GM23338 (cell line): ENCODE results near the gene CD163L1. TPM values are rescaled to one million over a fixed set of nuclear protein-coding genes. Genes with fewer than 3 reads are reported as not detected.

Experiments used
- ATAC-seq: fragments of 200-7000 bp; cut with Tn5 transposase; 3 replicates; pipeline ENCODE4 v1.9.1; 2020
- DNase-seq: peaks from one replicate; pipeline ENCODE4 v3.0.0-alpha.2; 2015; ENCODE audit warnings: low spot score
- H2AFZ ChIP-seq: fragments of 200-600 bp; sonication (generic); 2 replicates; pipeline ENCODE4 v1.8.0; 2016; ENCODE audit warnings: antibody characterized with exemption, mild to moderate bottlenecking, moderate library complexity
- H3F3A ChIP-seq: fragments of 200-600 bp; sonication (generic); replicated peaks from 2 replicates; pipeline ENCODE4 v1.8.0; 2017; ENCODE audit warnings: antibody characterized with exemption, mixed run types, low read depth
- H3K27ac ChIP-seq: fragments of 200-600 bp; sonication (generic); 2 replicates; pipeline ENCODE4 v1.6.1; 2016; ENCODE audit warnings: low read depth
- H3K27me3 ChIP-seq: fragments of 200-600 bp; sonication (generic); 2 replicates; pipeline ENCODE4 v1.8.0; 2016; ENCODE audit warnings: mild to moderate bottlenecking, mixed run types, moderate library complexity; ENCODE audit not compliant: insufficient read depth
- H3K36me3 ChIP-seq: fragments of 200-600 bp; sonication (generic); 2 replicates; pipeline ENCODE4 v1.8.0; 2016; ENCODE audit warnings: mild to moderate bottlenecking; ENCODE audit not compliant: insufficient read depth
- H3K4me1 ChIP-seq: fragments of 200-600 bp; sonication (generic); 2 replicates; pipeline ENCODE4 v1.8.0; 2016; ENCODE audit warnings: mild to moderate bottlenecking, moderate library complexity; ENCODE audit not compliant: insufficient read depth
- H3K4me2 ChIP-seq: fragments of 200-600 bp; sonication (generic); 2 replicates; pipeline ENCODE4 v1.7.1; 2017; ENCODE audit warnings: mixed run types
- H3K4me3 ChIP-seq: fragments of 200-600 bp; sonication (generic); 2 replicates; pipeline ENCODE4 v1.6.1; 2016; ENCODE audit warnings: mixed run types
- H3K79me2 ChIP-seq: fragments of 200-600 bp; sonication (generic); replicated peaks from 2 replicates; pipeline ENCODE4 v1.8.0; 2017; ENCODE audit warnings: mild to moderate bottlenecking; ENCODE audit not compliant: insufficient read depth
- H3K9me2 ChIP-seq: fragments of 200-600 bp; sonication (generic); 2 replicates; pipeline ENCODE4 v1.8.0; 2017; ENCODE audit not compliant: insufficient read depth
- H4K20me1 ChIP-seq: fragments of 200-600 bp; sonication (generic); replicated peaks from 2 replicates; pipeline ENCODE4 v1.8.0; 2017; ENCODE audit warnings: mild to moderate bottlenecking; ENCODE audit not compliant: insufficient read depth
- H3K27ac Mint-ChIP-seq: 2 replicates; pipeline ENCODE4 v1.8.0; 2020; ENCODE audit warnings: inconsistent platforms, mild to moderate bottlenecking, moderate library complexity, mixed read lengths
- H3K27me3 Mint-ChIP-seq: 3 replicates; pipeline ENCODE4 v1.8.0; 2022; ENCODE audit warnings: low read depth, mild to moderate bottlenecking, moderate library complexity, mixed read lengths, inconsistent platforms; ENCODE audit not compliant: insufficient read depth, poor library complexity
- H3K36me3 Mint-ChIP-seq: 3 replicates; pipeline ENCODE4 v1.8.0; 2021; ENCODE audit warnings: low read depth, mild to moderate bottlenecking, inconsistent platforms, moderate library complexity, mixed read lengths
- H3K4me1 Mint-ChIP-seq: 3 replicates; pipeline ENCODE4 v1.8.0; 2020; ENCODE audit warnings: mild to moderate bottlenecking, inconsistent platforms, mixed read lengths
- H3K4me3 Mint-ChIP-seq: 3 replicates; pipeline ENCODE4 v1.8.0; 2021; ENCODE audit warnings: moderate library complexity, mild to moderate bottlenecking, inconsistent platforms, mixed read lengths
- H3K9me3 Mint-ChIP-seq: 3 replicates; pipeline ENCODE4 v1.8.0; 2020; ENCODE audit warnings: moderate library complexity, mild to moderate bottlenecking, inconsistent platforms, mixed read lengths
- CREB1 ChIP-seq: fragments of 250-450 bp; sonication (Bioruptor Pico); IDR thresholded peaks from 2 replicates; pipeline ENCODE4 v1.5.0; 2020; ENCODE audit warnings: low read depth, mild to moderate bottlenecking, moderate library complexity
- CTCF ChIP-seq, 2 experiments: fragments of 200-600 bp in 1 of 2; sonication (generic) in 1 of 2; conservative IDR thresholded peaks; 2 replicates each; pipeline versions ENCODE4 v1.5.1 to v1.6.1; 2016 to 2017; ENCODE audit warnings: antibody characterized with exemption in 2 of 2, low read depth in 2 of 2, mild to moderate bottlenecking in 2 of 2, moderate library complexity in 1 of 2
- EZH2 ChIP-seq: fragments of 200-600 bp; sonication (generic); IDR thresholded peaks from one replicate; pipeline ENCODE4 v1.8.0; 2017; ENCODE audit warnings: antibody characterized with exemption, mild to moderate bottlenecking, low read depth; ENCODE audit not compliant: unreplicated experiment
- EZH2phosphoT487 ChIP-seq: fragments of 200-600 bp; sonication (generic); IDR thresholded peaks from one replicate; pipeline ENCODE4 v1.8.1; 2018; ENCODE audit warnings: antibody characterized with exemption; ENCODE audit not compliant: unreplicated experiment
- JUNB ChIP-seq: IDR thresholded peaks from one replicate; pipeline ENCODE4 v1.6.1; 2016; ENCODE audit warnings: antibody characterized with exemption; ENCODE audit not compliant: unreplicated experiment
- NANOG ChIP-seq: IDR thresholded peaks from 2 replicates; pipeline ENCODE4 v1.6.1; 2016; ENCODE audit warnings: antibody characterized with exemption, borderline replicate concordance
- POLR2AphosphoS5 ChIP-seq: IDR thresholded peaks from 2 replicates; pipeline ENCODE4 v1.6.1; 2016; ENCODE audit warnings: antibody characterized with exemption, low read depth
- STAT1 ChIP-seq: IDR thresholded peaks from one replicate; pipeline ENCODE4 v1.6.1; 2016; ENCODE audit warnings: antibody characterized with exemption; ENCODE audit not compliant: unreplicated experiment
- ZNF114 ChIP-seq: fragments of 250-450 bp; sonication (Bioruptor Pico); IDR thresholded peaks from 2 replicates; pipeline ENCODE4 v1.5.0; 2020; ENCODE audit warnings: mild to moderate bottlenecking, moderate library complexity
- ZNF331 ChIP-seq: fragments of 250-450 bp; sonication (Bioruptor Pico); IDR thresholded peaks from 2 replicates; pipeline ENCODE4 v1.5.0; 2020; ENCODE audit warnings: low read depth, mild to moderate bottlenecking, moderate library complexity
- ZNF462 ChIP-seq: fragments of 250-450 bp; sonication (Bioruptor Pico); IDR thresholded peaks from 2 replicates; pipeline ENCODE4 v1.5.0; 2020; ENCODE audit warnings: mild to moderate bottlenecking, moderate library complexity
- polyA plus RNA-seq: library from polyadenylated mRNA; unstranded; fragments of >200 nt; fragmentation: Nextera tagmentation; extraction: Ambion mirVana; gene quantifications from 2 replicates; pipeline ENCODE4 v1.2.1, GENCODE V29; 2016
- total RNA-seq: library from RNA; depleted of rRNA; stranded (reverse); fragments of >200 nt; shearing (Covaris generic); gene quantifications from 2 replicates; pipeline ENCODE4 v1.2.3, GENCODE V29; 2014
- TF ChIP-seq, protein P1 (sequence below): IDR thresholded peaks from one replicate; pipeline ENCODE4 v1.6.1; 2018; ENCODE audit warnings: antibody characterized with exemption; ENCODE audit not compliant: unreplicated experiment
- TF ChIP-seq, protein P2 (sequence below): IDR thresholded peaks from 2 replicates; pipeline ENCODE4 v1.6.1; 2016; ENCODE audit warnings: antibody characterized with exemption

The CD163L1 gene
- total and polyA plus RNA-seq, 2 experiments from 2014 or later, result 0.14 to 0.36 TPM

DNA sequence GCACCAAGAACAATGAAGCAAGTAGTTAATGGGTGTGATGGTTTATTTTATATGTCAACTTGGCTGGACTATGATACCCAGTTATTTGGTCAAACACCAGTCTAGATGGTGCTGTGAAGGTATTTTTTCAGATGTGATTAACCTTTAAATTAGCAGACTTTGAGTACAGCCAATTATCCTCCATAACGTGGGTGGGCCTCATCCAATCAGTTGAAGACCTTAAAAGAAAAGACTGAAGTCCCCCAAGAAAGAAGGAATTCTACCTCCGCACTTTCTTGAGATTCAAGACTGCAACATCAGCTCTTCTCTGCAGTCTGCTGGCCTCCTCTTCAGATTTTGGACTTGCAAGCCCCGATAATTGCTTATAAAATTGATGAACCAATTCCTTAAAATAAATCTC is 47.5 kb downstream of the CD163L1 start:
- no peak for DNase-seq
- H3K36me3 Mint-ChIP-seq, result no peaks in the 10 kb centered on the region
- TF ChIP-seq ZNF114 (CRISPR knock-in tag) (no peak), EZH2 (no peak), ZNF331 (CRISPR knock-in tag) (no peak), CTCF (conservative IDR thresholded peaks at IDR 0.05; ENCODE audit: low read depth in 2 of 2) (no peak), NANOG (no peak), ZNF462 (CRISPR knock-in tag) (no peak), EZH2phosphoT487 (no peak), CREB1 (CRISPR knock-in tag) (no peak), STAT1 (no peak), JUNB (no peak), POLR2AphosphoS5 (no peak)
- TF ChIP-seq, protein P1, sequence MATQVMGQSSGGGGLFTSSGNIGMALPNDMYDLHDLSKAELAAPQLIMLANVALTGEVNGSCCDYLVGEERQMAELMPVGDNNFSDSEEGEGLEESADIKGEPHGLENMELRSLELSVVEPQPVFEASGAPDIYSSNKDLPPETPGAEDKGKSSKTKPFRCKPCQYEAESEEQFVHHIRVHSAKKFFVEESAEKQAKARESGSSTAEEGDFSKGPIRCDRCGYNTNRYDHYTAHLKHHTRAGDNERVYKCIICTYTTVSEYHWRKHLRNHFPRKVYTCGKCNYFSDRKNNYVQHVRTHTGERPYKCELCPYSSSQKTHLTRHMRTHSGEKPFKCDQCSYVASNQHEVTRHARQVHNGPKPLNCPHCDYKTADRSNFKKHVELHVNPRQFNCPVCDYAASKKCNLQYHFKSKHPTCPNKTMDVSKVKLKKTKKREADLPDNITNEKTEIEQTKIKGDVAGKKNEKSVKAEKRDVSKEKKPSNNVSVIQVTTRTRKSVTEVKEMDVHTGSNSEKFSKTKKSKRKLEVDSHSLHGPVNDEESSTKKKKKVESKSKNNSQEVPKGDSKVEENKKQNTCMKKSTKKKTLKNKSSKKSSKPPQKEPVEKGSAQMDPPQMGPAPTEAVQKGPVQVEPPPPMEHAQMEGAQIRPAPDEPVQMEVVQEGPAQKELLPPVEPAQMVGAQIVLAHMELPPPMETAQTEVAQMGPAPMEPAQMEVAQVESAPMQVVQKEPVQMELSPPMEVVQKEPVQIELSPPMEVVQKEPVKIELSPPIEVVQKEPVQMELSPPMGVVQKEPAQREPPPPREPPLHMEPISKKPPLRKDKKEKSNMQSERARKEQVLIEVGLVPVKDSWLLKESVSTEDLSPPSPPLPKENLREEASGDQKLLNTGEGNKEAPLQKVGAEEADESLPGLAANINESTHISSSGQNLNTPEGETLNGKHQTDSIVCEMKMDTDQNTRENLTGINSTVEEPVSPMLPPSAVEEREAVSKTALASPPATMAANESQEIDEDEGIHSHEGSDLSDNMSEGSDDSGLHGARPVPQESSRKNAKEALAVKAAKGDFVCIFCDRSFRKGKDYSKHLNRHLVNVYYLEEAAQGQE, result no peak
- TF ChIP-seq, protein P2, sequence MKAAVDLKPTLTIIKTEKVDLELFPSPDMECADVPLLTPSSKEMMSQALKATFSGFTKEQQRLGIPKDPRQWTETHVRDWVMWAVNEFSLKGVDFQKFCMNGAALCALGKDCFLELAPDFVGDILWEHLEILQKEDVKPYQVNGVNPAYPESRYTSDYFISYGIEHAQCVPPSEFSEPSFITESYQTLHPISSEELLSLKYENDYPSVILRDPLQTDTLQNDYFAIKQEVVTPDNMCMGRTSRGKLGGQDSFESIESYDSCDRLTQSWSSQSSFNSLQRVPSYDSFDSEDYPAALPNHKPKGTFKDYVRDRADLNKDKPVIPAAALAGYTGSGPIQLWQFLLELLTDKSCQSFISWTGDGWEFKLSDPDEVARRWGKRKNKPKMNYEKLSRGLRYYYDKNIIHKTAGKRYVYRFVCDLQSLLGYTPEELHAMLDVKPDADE, result no peak
- Histone ChIP-seq H3K27ac (no peak overlapping the region), H3K9me2 (no peaks in the 10 kb centered on the region; the same call in 1 of the 2 replicates), H2AFZ (no peak overlapping the region), H3K4me2 (no peak overlapping the region), H3K4me3 (no peak overlapping the region), H3K4me1 (no peaks in the 10 kb centered on the region), H3K79me2 (no peaks in the 10 kb centered on the region), H4K20me1 (no peaks in the 10 kb centered on the region), H3K27me3 (no peaks in the 10 kb centered on the region), H3K36me3 (no peaks in the 10 kb centered on the region), H3F3A (no peaks in the 10 kb centered on the region)
- H3K9me3 Mint-ChIP-seq, result peaks cover 23% of the 10 kb centered on the region
- H3K27ac Mint-ChIP-seq, result no peak overlapping the region
- no peak for ATAC-seq
- peaks cover 7% of the 10 kb centered on the region for H3K27me3 Mint-ChIP-seq
- no peaks in the 10 kb centered on the region for H3K4me1 Mint-ChIP-seq
- H3K4me3 Mint-ChIP-seq, result no peak overlapping the region
